ENCODE results near the gene USP24. TPM values are rescaled to one million over a fixed set of nuclear protein-coding genes. Genes with fewer than 3 reads are reported as not detected.

The USP24 gene, protein sequence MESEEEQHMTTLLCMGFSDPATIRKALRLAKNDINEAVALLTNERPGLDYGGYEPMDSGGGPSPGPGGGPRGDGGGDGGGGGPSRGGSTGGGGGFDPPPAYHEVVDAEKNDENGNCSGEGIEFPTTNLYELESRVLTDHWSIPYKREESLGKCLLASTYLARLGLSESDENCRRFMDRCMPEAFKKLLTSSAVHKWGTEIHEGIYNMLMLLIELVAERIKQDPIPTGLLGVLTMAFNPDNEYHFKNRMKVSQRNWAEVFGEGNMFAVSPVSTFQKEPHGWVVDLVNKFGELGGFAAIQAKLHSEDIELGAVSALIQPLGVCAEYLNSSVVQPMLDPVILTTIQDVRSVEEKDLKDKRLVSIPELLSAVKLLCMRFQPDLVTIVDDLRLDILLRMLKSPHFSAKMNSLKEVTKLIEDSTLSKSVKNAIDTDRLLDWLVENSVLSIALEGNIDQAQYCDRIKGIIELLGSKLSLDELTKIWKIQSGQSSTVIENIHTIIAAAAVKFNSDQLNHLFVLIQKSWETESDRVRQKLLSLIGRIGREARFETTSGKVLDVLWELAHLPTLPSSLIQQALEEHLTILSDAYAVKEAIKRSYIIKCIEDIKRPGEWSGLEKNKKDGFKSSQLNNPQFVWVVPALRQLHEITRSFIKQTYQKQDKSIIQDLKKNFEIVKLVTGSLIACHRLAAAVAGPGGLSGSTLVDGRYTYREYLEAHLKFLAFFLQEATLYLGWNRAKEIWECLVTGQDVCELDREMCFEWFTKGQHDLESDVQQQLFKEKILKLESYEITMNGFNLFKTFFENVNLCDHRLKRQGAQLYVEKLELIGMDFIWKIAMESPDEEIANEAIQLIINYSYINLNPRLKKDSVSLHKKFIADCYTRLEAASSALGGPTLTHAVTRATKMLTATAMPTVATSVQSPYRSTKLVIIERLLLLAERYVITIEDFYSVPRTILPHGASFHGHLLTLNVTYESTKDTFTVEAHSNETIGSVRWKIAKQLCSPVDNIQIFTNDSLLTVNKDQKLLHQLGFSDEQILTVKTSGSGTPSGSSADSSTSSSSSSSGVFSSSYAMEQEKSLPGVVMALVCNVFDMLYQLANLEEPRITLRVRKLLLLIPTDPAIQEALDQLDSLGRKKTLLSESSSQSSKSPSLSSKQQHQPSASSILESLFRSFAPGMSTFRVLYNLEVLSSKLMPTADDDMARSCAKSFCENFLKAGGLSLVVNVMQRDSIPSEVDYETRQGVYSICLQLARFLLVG (N-terminal part only)
- total RNA-seq = 40.9 and 44.2 TPM in 2 replicates

DNA sequence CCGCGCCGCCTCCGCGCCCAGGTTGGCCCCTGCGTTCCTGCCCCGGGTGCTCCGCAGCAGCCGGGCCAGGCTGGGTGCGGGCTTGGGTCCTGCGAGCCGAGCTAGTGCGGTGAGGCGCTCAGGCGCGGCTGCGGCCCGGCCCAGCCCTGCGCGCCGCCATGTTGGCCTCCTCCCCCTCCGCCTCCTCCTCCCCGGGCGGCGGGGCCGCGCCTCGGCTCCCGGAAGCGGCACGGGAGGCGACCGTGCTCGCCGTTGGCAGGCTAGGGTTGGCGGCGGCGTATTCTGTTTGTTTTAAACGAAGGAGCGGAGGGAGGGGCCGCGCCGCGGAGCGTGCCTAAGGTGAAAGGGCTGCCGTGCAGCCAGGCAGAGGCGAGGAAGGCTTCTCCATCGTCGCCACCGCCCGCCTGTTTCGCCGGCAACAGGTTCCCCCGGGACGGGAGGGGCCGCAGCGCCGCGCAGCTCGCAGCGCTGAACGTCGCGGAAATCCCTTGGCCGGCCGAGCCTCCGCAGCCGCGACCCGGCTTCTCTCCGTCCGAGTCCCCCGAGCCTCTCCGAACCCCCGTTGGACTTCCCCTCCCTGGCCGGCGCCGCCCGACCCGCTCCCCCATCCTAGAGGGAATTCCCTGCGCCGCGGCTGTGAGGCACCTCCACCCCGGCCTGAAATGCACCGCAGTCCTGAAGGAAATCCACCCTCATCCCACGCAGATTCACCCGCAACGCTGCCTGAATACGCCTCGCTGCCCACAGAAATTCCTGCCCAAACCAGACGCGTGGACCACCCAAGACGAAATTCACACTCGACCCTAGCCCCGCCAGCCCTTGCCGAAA lies at the start of gene USP24:
TSS of gene USP24 (minus strand) at position 171 of the 828 bp plus-strand sequence. CDS start 251 bp downstream, outside the sequence.
- intact Hi-C loops (cut with micrococcal nuclease) = loop anchor here (1.0 to 10.0 kb wide), 3 partner anchors 62 to 331 kb away; partner anchors contain the start of gene DHCR24

DNA sequence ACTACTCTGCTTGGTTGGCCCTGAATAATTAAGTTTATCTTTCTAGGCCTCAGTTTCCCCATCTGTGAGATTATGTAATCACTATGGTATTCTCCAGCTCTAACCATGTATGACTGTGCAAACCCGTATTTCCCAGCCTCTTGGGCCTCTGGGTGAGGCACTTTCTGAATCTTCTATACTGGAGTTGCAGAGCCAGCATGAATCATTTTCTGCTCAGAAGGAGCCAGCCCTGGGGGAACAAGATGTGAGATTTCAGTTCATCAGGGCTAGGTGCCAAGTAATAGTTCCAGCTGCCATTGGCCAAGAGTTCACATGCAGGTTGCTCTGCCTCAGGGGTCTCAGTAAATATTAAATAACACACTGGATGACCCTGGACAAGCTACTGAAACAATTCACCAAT lies 47.7 kb upstream of the USP24 start:
- intact Hi-C loops (cut with micrococcal nuclease) = no loop called here

DNA sequence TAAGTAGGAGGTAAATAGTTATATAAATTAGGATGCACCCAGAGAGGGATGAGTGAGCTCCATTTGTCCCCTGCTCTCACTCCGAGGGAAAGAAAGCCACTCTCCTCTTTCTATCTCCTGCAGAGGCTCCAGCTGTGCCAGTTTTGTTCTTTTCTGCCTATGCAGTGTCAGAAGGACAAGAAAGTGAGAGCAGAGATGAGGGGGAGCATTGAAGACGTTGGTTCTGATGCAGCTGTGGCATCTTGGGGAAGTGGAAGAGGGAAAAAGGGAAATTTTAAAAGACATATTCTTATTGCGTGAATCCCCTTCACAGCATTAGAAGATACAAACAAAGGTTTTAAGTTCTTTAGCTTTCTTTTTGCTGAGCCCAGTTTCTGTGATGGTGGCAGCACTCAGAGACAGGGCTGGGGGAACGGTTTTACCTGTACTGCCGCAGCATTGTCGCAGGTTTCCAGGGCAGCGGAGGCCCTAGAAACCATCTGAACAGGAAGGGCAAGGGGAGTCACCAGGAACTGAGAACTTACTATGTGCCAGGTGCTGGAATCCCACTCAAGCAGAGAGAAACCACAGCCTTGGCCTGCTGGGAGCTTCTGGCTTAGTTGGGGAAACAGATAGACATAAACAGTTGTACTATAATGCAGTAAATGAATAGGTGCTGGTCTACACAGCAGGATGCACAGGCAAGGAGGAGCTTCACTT lies 44.9 kb upstream of the USP24 start:
- intact Hi-C loops (cut with micrococcal nuclease) = no loop called here

DNA sequence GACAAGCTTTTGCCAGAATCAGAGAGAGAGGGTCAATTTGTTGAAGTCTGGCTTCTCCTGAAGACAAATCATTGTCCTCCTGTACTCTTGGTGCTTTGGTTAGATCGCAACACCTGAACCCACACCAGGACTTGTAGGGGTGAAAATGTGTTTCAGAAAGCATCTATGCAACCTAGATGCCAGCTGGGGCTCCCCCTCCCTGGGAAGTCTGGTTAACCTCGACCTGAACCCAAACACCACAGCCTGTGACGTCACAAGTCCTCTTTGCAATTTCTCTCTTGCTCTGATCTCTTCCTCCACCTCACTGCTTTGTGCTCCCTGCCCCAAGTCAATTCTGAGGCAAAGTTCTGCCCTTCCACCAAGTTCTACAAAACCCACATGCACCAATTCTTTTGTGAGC lies 42.8 kb upstream of the USP24 start:
- intact Hi-C loops (cut with micrococcal nuclease) = loop anchor here (1.0 kb wide), 2 partner anchors 45 to 118 kb away; no protein-coding TSS in a partner anchor

DNA sequence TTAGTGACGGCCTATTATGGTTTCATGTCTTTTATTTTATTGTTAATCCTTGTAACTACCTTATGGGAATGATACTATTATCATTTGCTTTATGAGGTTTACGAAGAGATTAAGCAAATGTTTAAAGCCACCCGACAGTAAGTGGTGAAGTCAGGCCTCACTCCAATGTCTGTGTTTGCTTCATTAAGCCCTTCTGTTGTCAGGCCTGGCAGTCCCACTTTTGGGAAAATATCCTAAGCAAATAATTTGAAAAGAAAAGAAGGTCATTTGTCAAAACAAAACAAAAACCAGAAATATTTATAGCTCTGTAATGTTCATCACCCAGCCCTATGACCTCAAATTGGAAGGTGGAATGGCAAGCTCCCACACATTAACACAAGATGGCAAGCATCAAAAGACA lies 40.7 kb upstream of the USP24 start:
- intact Hi-C loops (cut with micrococcal nuclease) = no loop called here

DNA sequence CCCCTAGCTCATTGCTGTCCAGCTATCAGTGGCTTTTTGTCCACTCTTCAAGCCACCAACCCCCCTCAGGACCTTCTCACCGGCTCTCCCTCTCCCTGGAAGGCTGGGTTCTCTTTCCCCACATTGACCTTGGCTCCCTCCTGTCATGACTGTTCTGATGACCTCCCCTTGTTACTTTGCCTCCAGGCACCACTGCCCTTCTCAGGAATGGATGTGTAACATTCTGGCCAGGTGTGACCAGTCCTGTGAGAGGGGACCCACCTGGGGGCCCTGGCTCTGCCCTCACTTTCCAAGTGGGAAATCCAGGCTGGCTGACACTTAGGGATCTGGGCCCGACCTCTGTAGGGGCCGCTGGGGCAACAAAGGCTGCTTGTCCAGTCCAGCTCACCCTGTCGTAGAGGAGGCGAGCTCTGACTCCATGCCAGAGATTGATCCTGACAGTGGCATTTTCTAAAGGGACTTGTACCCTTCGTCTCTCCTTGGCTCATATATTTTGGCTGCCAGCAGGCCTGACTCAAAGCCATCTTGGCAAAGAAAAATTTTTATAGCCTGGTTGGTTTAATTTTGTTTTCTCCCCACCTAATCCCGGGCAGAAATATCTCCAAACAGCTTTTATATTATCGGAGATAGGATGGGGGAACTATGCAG lies 37.9 kb upstream of the USP24 start:
- intact Hi-C loops (cut with micrococcal nuclease) = no loop called here

DNA sequence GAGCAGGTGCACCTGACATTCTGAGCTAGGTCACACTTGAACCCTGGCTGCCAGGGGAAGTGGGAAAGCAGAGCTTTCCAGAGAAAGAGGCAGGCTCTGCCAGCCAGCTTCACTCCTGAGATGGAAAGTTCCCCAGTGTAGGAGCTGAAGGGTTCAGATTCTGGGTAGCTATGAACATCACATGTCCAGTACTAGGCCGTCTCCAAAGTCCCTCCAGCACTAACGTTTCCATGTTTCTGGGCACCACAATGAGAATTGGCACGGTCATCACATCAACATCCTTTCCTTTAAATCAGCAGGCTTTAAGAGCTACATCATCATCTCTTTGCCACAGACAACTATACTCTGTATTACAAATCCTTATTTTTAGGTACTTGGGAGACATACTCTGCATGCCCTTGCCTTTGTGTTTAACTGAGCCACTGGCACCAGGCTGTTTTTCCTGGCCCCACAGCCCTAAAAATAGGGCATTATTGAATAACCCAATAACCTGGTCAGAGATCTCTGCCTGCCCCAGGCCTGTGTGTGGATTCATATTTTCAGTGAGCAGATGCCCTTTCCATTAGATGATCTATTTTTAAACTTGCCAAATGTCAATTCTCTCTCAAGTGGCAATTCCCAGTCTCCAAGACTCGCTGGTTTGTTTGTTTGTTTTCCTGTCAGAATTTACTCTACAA lies 35.4 kb upstream of the USP24 start:
- intact Hi-C loops (cut with micrococcal nuclease) = no loop called here

DNA sequence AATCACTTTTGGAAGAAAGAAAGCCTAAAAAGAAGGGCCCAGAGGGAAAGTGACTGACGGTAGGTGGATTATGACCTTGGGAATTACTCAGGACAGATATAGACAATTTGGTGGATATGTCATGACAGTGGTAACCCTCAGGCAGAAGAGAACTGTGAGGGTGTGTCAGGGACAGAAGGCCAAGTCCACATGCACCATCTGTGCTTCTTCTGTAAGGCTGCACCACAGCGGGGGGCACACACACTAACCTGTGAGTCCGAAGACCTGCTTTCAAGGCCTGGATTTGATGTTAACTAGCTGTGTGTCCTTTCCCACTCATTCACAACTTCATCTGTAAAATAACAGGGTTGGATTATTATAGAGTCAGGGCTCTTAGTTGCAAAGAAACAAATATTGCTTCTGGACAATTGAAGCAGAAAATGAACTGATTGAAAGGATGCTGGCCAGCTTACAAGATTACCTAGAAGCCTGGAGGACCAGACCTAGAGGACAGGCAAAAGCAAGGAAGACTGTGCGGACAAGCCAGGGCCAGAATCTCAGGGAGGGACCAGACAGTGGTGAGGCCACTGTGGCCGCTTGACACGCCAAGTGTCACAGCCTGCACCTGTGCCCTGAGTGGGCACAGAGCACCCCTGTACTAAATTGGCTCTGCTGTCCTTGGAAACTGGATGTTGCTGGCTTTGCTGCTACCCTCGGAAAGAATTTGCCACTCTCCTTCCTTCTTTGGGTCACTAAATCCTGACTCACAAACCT lies 34.7 kb upstream of the USP24 start:
- intact Hi-C loops (cut with micrococcal nuclease) = no loop called here

DNA sequence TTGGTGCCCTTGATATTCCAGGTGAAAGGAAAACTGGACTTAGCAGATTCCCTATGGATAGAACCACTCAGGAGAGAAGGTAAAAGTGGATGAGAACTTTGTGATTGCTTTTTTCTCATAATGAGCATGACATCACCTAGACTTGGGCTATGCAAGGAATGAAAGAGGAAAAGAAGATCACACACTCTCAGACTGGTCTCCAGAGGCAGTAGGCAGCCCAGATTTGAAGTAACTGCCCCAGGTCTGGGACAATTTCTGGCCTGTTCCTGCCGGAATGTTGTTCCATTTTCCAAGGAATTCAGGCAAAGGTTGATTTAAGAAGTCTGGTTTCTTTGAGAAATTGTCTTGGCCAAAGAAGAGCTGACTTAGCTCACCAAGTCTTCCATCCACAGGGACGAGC lies 31.7 kb upstream of the USP24 start:
- intact Hi-C loops (cut with micrococcal nuclease) = no loop called here

DNA sequence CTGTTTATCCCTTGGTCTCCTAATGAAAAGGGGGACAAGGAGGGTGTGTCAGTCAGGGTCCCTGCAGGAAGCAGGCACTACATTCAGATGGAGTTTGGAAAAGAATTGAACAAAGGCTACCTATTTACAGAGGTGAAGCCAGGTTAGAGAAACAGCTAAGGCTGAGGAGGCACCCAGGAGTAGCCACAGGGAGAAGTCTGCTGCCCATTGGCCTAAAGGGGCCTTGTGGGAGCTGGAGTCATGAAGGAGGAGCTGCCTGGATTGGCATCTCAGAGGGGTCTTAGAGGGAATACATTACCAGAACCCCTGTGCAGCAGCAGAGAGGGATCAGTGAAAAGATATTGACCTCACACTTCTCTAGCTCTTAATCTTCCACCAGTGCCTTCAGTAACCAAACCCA lies 31.2 kb upstream of the USP24 start:
- intact Hi-C loops (cut with micrococcal nuclease) = no loop called here

DNA sequence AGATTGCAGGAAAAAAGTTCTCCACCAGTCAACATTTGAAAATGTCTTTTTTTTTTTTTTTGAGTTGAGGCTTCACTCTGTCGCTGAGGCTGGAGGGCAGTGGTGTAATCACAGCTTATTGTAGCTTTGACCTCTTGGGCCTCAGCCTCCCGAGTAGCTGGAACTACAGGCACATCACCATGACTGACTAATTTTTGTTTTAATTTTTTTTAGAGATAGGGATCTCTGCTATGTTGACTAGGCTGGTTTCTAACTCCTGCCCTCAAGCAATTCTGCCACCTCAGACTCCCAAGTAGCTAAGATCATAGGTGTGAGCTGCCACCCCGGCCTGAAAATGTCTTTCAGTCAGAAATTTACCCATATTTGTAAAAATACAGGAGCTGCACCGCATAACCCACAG lies 30.6 kb upstream of the USP24 start:
- intact Hi-C loops (cut with micrococcal nuclease) = no loop called here

DNA sequence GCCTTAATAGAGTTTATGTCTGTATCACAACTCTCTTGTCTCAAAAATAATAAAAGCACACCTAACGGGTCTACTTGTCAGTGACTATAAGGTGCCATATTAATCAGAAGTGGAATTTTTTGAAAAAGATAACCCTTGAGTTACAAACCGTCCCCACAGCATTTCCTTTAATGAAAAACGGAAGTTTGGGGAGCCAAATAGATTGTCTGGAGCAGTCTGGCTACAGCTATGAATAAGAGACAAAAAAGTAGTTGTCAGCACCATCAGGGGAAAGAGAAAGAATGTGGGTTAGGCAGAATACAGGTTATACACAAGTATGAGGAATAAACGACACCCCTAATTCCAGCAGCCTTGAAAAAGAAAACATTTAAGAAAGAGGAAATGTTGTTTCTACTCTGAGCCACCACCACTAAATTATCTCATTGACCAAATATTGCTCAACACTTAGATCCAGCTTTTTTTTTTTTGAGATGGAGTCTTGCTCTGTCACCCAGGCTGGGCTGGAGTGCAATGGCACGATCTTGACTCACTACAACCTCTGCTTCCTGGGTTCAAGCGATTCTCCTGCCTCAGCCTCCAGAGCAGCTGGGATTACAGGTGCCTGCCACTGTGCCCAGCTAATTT lies 29.4 kb upstream of the USP24 start:
- intact Hi-C loops (cut with micrococcal nuclease) = no loop called here

DNA sequence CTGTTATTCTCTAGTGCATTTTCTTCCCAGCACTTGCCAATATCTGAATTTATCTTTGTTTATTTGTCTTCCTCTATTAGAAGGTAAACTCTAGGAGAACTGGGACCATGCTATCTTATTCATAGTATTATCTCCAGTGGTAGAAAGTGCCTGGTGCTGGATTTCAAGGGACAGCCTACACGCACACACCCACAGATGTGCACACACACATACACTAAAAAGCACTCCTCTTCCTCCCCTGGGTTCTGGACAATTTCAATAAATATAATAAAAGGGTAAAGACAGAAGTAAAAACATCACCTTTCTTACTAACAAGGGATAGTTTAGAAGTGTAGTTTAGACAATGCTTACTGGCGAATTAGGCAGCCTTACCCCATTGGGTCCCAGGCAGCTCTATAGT lies 28.5 kb upstream of the USP24 start:
- intact Hi-C loops (cut with micrococcal nuclease) = no loop called here

DNA sequence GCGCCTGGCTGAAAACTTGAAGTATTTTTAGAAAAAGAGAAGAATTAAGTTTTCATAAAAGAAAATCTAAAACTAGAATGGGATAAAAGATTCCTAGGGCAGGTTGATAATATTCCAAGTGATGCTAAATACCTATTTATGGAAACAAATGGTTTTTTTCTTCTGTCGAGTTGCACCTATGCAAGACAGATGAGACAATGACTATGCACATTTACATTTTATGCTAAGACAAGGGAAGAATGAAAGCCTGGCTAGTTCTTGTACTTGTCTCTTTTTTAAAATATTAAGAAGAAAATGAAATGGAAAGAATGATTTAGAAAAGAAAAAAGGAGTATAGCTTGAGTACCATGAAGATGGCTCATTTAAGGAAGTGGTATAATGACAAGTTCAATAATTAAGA lies 24.4 kb upstream of the USP24 start:
- intact Hi-C loops (cut with micrococcal nuclease) = no loop called here

DNA sequence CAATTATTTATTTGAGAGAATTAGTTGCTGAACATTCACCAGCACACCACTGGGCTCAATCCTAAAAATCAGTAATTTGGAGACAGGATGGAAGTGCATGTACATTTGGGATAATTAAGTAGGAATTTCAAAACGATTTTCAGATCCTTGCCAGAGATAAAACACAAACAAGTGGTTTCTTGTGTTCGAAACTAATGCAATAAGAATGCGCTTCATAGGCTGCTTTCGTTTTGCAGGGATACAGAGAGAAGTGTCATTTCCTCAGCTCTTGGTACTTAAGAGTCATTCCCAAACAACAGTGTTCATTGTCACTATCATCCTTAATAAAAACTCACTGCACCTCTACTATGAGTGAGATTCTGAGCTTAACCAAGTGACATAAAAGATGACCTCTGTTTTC lies 20.6 kb upstream of the USP24 start:
- intact Hi-C loops (cut with micrococcal nuclease) = no loop called here

DNA sequence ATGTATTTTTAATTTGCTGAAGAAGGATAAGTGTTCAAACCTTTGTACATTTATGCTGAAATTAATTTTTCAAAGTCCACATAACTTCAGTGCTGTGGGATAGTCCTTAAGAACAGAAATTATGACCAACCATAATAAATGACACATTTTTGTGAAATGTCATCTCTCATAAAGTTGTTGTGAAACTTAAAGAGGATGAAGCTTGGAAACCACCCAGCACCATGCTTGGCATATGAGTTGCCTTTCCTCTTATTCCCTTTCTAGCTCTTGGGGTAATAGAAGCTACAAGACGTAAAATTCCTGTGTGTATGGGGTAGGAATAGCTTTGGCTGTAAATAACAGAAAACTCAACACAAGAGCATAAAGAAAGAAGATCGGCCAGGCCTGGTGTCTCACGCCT lies 18.9 kb upstream of the USP24 start:
- intact Hi-C loops (cut with micrococcal nuclease) = no loop called here

DNA sequence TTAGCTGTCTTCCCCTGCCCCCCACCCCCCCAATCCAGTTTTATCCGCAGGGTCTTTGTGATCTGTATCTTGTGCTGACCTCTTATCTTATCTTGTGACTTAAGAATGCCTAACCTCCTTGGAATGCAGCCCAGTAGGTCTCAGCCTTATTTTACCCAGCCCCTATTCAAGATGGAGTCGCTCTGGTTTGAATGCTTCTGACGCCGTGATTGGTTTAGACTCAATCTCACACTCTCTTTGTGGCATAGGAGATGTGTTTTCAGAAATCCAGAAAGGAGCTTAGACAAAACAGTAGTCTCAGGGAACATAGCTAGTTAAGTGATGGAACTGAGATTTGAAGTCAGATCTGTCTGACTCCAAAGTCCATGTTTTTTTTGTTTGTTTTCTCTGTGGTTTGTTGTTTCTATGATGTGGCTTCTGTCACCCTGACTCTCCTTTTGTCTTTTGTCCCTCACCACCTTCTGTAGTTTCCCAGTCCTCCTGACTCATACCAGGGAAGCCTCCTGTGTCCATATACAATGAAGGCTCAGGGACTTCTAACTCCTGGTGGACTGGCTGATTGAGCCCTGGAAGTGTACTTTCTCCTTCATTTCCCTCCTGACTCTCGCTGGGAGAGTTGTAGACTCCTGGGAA lies 18.1 kb upstream of the USP24 start:
- intact Hi-C loops (cut with micrococcal nuclease) = no loop called here
